ENCODE measurements around the gene SLC34A2.

- TF ChIP-seq CTCF (IDR thresholded peaks at IDR 0.05): no peak
- no peak for TF ChIP-seq POLR2A (IDR thresholded peaks at IDR 0.05)
Observed at GRCh38 chr4:25670991-25671390, 15.3 kb downstream of the SLC34A2 start.
